GM23338 (cell line): ENCODE measurements around the gene SEL1L3. TPM values are rescaled to one million over a fixed set of nuclear protein-coding genes. Genes with fewer than 3 reads are reported as not detected.

Source experiments
- ATAC-seq: fragments of 200-7000 bp; cut with Tn5 transposase; 3 replicates; pipeline ENCODE4 v1.9.1; 2020
- DNase-seq: peaks from one replicate; pipeline ENCODE4 v3.0.0-alpha.2; 2015; ENCODE audit warnings: low spot score
- H2AFZ ChIP-seq: fragments of 200-600 bp; sonication (generic); 2 replicates; pipeline ENCODE4 v1.8.0; 2016; ENCODE audit warnings: antibody characterized with exemption, mild to moderate bottlenecking, moderate library complexity
- H3F3A ChIP-seq: fragments of 200-600 bp; sonication (generic); replicated peaks from 2 replicates; pipeline ENCODE4 v1.8.0; 2017; ENCODE audit warnings: antibody characterized with exemption, mixed run types, low read depth
- H3K27ac ChIP-seq: fragments of 200-600 bp; sonication (generic); 2 replicates; pipeline ENCODE4 v1.6.1; 2016; ENCODE audit warnings: low read depth
- H3K27me3 ChIP-seq: fragments of 200-600 bp; sonication (generic); 2 replicates; pipeline ENCODE4 v1.8.0; 2016; ENCODE audit warnings: mild to moderate bottlenecking, mixed run types, moderate library complexity; ENCODE audit not compliant: insufficient read depth
- H3K36me3 ChIP-seq: fragments of 200-600 bp; sonication (generic); 2 replicates; pipeline ENCODE4 v1.8.0; 2016; ENCODE audit warnings: mild to moderate bottlenecking; ENCODE audit not compliant: insufficient read depth
- H3K4me1 ChIP-seq: fragments of 200-600 bp; sonication (generic); 2 replicates; pipeline ENCODE4 v1.8.0; 2016; ENCODE audit warnings: mild to moderate bottlenecking, moderate library complexity; ENCODE audit not compliant: insufficient read depth
- H3K4me2 ChIP-seq: fragments of 200-600 bp; sonication (generic); 2 replicates; pipeline ENCODE4 v1.7.1; 2017; ENCODE audit warnings: mixed run types
- H3K4me3 ChIP-seq: fragments of 200-600 bp; sonication (generic); 2 replicates; pipeline ENCODE4 v1.6.1; 2016; ENCODE audit warnings: mixed run types
- H3K79me2 ChIP-seq: fragments of 200-600 bp; sonication (generic); replicated peaks from 2 replicates; pipeline ENCODE4 v1.8.0; 2017; ENCODE audit warnings: mild to moderate bottlenecking; ENCODE audit not compliant: insufficient read depth
- H3K9me2 ChIP-seq: fragments of 200-600 bp; sonication (generic); 2 replicates; pipeline ENCODE4 v1.8.0; 2017; ENCODE audit not compliant: insufficient read depth
- H4K20me1 ChIP-seq: fragments of 200-600 bp; sonication (generic); replicated peaks from 2 replicates; pipeline ENCODE4 v1.8.0; 2017; ENCODE audit warnings: mild to moderate bottlenecking; ENCODE audit not compliant: insufficient read depth
- H3K27ac Mint-ChIP-seq: 2 replicates; pipeline ENCODE4 v1.8.0; 2020; ENCODE audit warnings: inconsistent platforms, mild to moderate bottlenecking, moderate library complexity, mixed read lengths
- H3K27me3 Mint-ChIP-seq: 3 replicates; pipeline ENCODE4 v1.8.0; 2022; ENCODE audit warnings: low read depth, mild to moderate bottlenecking, moderate library complexity, mixed read lengths, inconsistent platforms; ENCODE audit not compliant: insufficient read depth, poor library complexity
- H3K36me3 Mint-ChIP-seq: 3 replicates; pipeline ENCODE4 v1.8.0; 2021; ENCODE audit warnings: low read depth, mild to moderate bottlenecking, inconsistent platforms, moderate library complexity, mixed read lengths
- H3K4me1 Mint-ChIP-seq: 3 replicates; pipeline ENCODE4 v1.8.0; 2020; ENCODE audit warnings: mild to moderate bottlenecking, inconsistent platforms, mixed read lengths
- H3K4me3 Mint-ChIP-seq: 3 replicates; pipeline ENCODE4 v1.8.0; 2021; ENCODE audit warnings: moderate library complexity, mild to moderate bottlenecking, inconsistent platforms, mixed read lengths
- H3K9me3 Mint-ChIP-seq: 3 replicates; pipeline ENCODE4 v1.8.0; 2020; ENCODE audit warnings: moderate library complexity, mild to moderate bottlenecking, inconsistent platforms, mixed read lengths
- CREB1 ChIP-seq: fragments of 250-450 bp; sonication (Bioruptor Pico); IDR thresholded peaks from 2 replicates; pipeline ENCODE4 v1.5.0; 2020; ENCODE audit warnings: low read depth, mild to moderate bottlenecking, moderate library complexity
- CTCF ChIP-seq, 2 experiments: fragments of 200-600 bp in 1 of 2; sonication (generic) in 1 of 2; conservative IDR thresholded peaks; 2 replicates each; pipeline versions ENCODE4 v1.5.1 to v1.6.1; 2016 to 2017; ENCODE audit warnings: antibody characterized with exemption in 2 of 2, low read depth in 2 of 2, mild to moderate bottlenecking in 2 of 2, moderate library complexity in 1 of 2
- ETS1 ChIP-seq: IDR thresholded peaks from 2 replicates; pipeline ENCODE4 v1.6.1; 2016; ENCODE audit warnings: antibody characterized with exemption
- EZH2 ChIP-seq: fragments of 200-600 bp; sonication (generic); IDR thresholded peaks from one replicate; pipeline ENCODE4 v1.8.0; 2017; ENCODE audit warnings: antibody characterized with exemption, mild to moderate bottlenecking, low read depth; ENCODE audit not compliant: unreplicated experiment
- JUNB ChIP-seq: IDR thresholded peaks from one replicate; pipeline ENCODE4 v1.6.1; 2016; ENCODE audit warnings: antibody characterized with exemption; ENCODE audit not compliant: unreplicated experiment
- NANOG ChIP-seq: IDR thresholded peaks from 2 replicates; pipeline ENCODE4 v1.6.1; 2016; ENCODE audit warnings: antibody characterized with exemption, borderline replicate concordance
- POLR2AphosphoS5 ChIP-seq: IDR thresholded peaks from 2 replicates; pipeline ENCODE4 v1.6.1; 2016; ENCODE audit warnings: antibody characterized with exemption, low read depth
- REST ChIP-seq: IDR thresholded peaks from one replicate; pipeline ENCODE4 v1.6.1; 2018; ENCODE audit warnings: antibody characterized with exemption; ENCODE audit not compliant: unreplicated experiment
- STAT1 ChIP-seq: IDR thresholded peaks from one replicate; pipeline ENCODE4 v1.6.1; 2016; ENCODE audit warnings: antibody characterized with exemption; ENCODE audit not compliant: unreplicated experiment
- ZNF114 ChIP-seq: fragments of 250-450 bp; sonication (Bioruptor Pico); IDR thresholded peaks from 2 replicates; pipeline ENCODE4 v1.5.0; 2020; ENCODE audit warnings: mild to moderate bottlenecking, moderate library complexity
- ZNF331 ChIP-seq: fragments of 250-450 bp; sonication (Bioruptor Pico); IDR thresholded peaks from 2 replicates; pipeline ENCODE4 v1.5.0; 2020; ENCODE audit warnings: low read depth, mild to moderate bottlenecking, moderate library complexity
- ZNF462 ChIP-seq: fragments of 250-450 bp; sonication (Bioruptor Pico); IDR thresholded peaks from 2 replicates; pipeline ENCODE4 v1.5.0; 2020; ENCODE audit warnings: mild to moderate bottlenecking, moderate library complexity
- polyA plus RNA-seq: library from polyadenylated mRNA; unstranded; fragments of >200 nt; fragmentation: Nextera tagmentation; extraction: Ambion mirVana; gene quantifications from 2 replicates; pipeline ENCODE4 v1.2.1, GENCODE V29; 2016
- total RNA-seq: library from RNA; depleted of rRNA; stranded (reverse); fragments of >200 nt; shearing (Covaris generic); gene quantifications from 2 replicates; pipeline ENCODE4 v1.2.3, GENCODE V29; 2014

Gene SEL1L3
- total and polyA plus RNA-seq, 2 experiments from 2014 or later: 17.1 to 61.7 TPM

GRCh38 chr4:25776795-25777194, 86.0 kb downstream of the SEL1L3 start (continued):
- TF ChIP-seq ETS1 (no peak), CREB1 (no peak), POLR2AphosphoS5 (no peak)

- Histone ChIP-seq H3K4me1 (0 out of 2 replicates have a peak, but pooled peaks cover 5% of the 10 kb centered on the region), H3K27ac (no peak overlapping the region), H3K4me2 (no peak overlapping the region), H3K9me2 (no peaks in the 10 kb centered on the region), H4K20me1 (no peaks in the 10 kb centered on the region), H3K36me3 (peaks cover 15% of the 10 kb centered on the region), H3K4me3 (no peak overlapping the region), H3K79me2 (no peaks in the 10 kb centered on the region), H2AFZ (no peak overlapping the region), H3K27me3 (no peaks in the 10 kb centered on the region), H3F3A (no peaks in the 10 kb centered on the region)
- DNase-seq (no peak), ATAC-seq (no peak)
- no peak overlapping the region for H3K27ac Mint-ChIP-seq
- no peak for TF ChIP-seq STAT1
- TF ChIP-seq CTCF (conservative IDR thresholded peaks at IDR 0.05; ENCODE audit: low read depth in 2 of 2): no peak
- TF ChIP-seq EZH2: no peak
- TF ChIP-seq NANOG: no peak
- no peak for TF ChIP-seq ZNF331 (CRISPR knock-in tag)
- no peak for TF ChIP-seq ZNF462 (CRISPR knock-in tag)
- no peak for TF ChIP-seq ZNF114 (CRISPR knock-in tag)
- TF ChIP-seq REST: no peak
- no peak for TF ChIP-seq ETS1
- no peak for TF ChIP-seq JUNB
- TF ChIP-seq POLR2AphosphoS5: no peak
- H3K36me3 Mint-ChIP-seq: peaks cover 53% of the 10 kb centered on the region
- H3K4me1 Mint-ChIP-seq: peaks cover 11% of the 10 kb centered on the region
- H3K27me3 Mint-ChIP-seq: peaks cover 3% of the 10 kb centered on the region
- H3K9me3 Mint-ChIP-seq: no peaks in the 10 kb centered on the region
- no peak overlapping the region for H3K4me3 Mint-ChIP-seq
Measured at GRCh38 chr4:25775166-25775565, 87.6 kb downstream of the SEL1L3 start.
